Type B pancreatic cell (in vitro differentiated cells): ENCODE results near the gene NECTIN2. TPM values are rescaled to one million over a fixed set of nuclear protein-coding genes. Genes with fewer than 3 reads are reported as not detected.

Experiments
- DNase-seq: peaks from one replicate; pipeline ENCODE4 v3.0.0; 2021; ENCODE audit warnings: mixed read lengths; ENCODE audit not compliant: unreplicated experiment; ENCODE audit errors: extremely low spot score
- H3K27ac Mint-ChIP-seq: 2 replicates; pipeline ENCODE4 v1.8.0; 2021; ENCODE audit warnings: mild to moderate bottlenecking, mixed read lengths
- H3K27me3 Mint-ChIP-seq: 2 replicates; pipeline ENCODE4 v1.8.0; 2021; ENCODE audit warnings: mixed read lengths
- H3K36me3 Mint-ChIP-seq: 2 replicates; pipeline ENCODE4 v1.8.0; 2021; ENCODE audit warnings: mixed read lengths
- H3K4me1 Mint-ChIP-seq: one replicate; pipeline ENCODE4 v1.8.0; 2021; ENCODE audit warnings: mixed read lengths; ENCODE audit not compliant: unreplicated experiment
- H3K4me3 Mint-ChIP-seq: 2 replicates; pipeline ENCODE4 v1.8.0; 2021; ENCODE audit warnings: mild to moderate bottlenecking, mixed read lengths
- H3K9me3 Mint-ChIP-seq: 2 replicates; pipeline ENCODE4 v1.8.0; 2021; ENCODE audit warnings: mixed read lengths
- CTCF ChIP-seq: fragments of 200-600 bp; sonication (generic); conservative IDR thresholded peaks from 2 replicates; pipeline ENCODE4 v1.5.0; 2021; ENCODE audit warnings: antibody characterized with exemption, mild to moderate bottlenecking
- total RNA-seq: library from RNA; stranded (reverse); gene quantifications from 2 replicates; pipeline ENCODE4 v1.2.1, GENCODE V29; 2021; ENCODE audit warnings: low replicate concordance

NECTIN2 gene
- total RNA-seq, 1 donor from 2014 or later = 123 TPM

GRCh38 chr19:44847144-44848035 is 1.3 kb downstream of the NECTIN2 start:
- H3K27me3 Mint-ChIP-seq = no peaks in the 10 kb centered on the region
- H3K4me3 Mint-ChIP-seq = peak overlapping the region; percentile 96
- TF ChIP-seq CTCF = no peak
- H3K36me3 Mint-ChIP-seq = peaks cover 2% of the 10 kb centered on the region
- H3K9me3 Mint-ChIP-seq = no peaks in the 10 kb centered on the region
- H3K4me1 Mint-ChIP-seq = peaks cover 24% of the 10 kb centered on the region
- peak overlapping the region; percentile 97 for H3K27ac Mint-ChIP-seq
- DNase-seq = peak; percentile 79

- no peaks in the 10 kb centered on the region for H3K27me3 Mint-ChIP-seq
- TF ChIP-seq CTCF = no peak
- DNase-seq = no peak
- H3K9me3 Mint-ChIP-seq = no peaks in the 10 kb centered on the region
- H3K4me3 Mint-ChIP-seq = peak overlapping the region; percentile 96
- peak overlapping the region; percentile 97 for H3K27ac Mint-ChIP-seq
- H3K4me1 Mint-ChIP-seq = peaks cover 27% of the 10 kb centered on the region
- peaks cover 5% of the 10 kb centered on the region for H3K36me3 Mint-ChIP-seq
Measured at GRCh38 chr19:44848036-44848811, 2.1 kb downstream of the NECTIN2 start.

- Mint-ChIP-seq H3K27me3 (no peaks in the 10 kb centered on the region), H3K36me3 (peaks cover 9% of the 10 kb centered on the region), H3K27ac (peak overlapping the region; percentile 97), H3K4me3 (peak overlapping the region; percentile 96), H3K4me1 (peaks cover 27% of the 10 kb centered on the region), H3K9me3 (no peaks in the 10 kb centered on the region)
- DNase-seq = no peak
- TF ChIP-seq CTCF = no peak
Measured at GRCh38 chr19:44848812-44849447, 2.8 kb downstream of the NECTIN2 start.

GRCh38 chr19:44850641-44851109 is 4.6 kb downstream of the NECTIN2 start:
- no peaks in the 10 kb centered on the region for H3K27me3 Mint-ChIP-seq
- H3K27ac Mint-ChIP-seq = peak overlapping the region; percentile 97
- TF ChIP-seq CTCF = no peak
- H3K36me3 Mint-ChIP-seq = peaks cover 13% of the 10 kb centered on the region
- no peak for DNase-seq
- H3K9me3 Mint-ChIP-seq = no peaks in the 10 kb centered on the region
- H3K4me3 Mint-ChIP-seq = no peak overlapping the region
- peaks cover 22% of the 10 kb centered on the region for H3K4me1 Mint-ChIP-seq

- Mint-ChIP-seq H3K4me3 (peak overlapping the region; percentile 58), H3K36me3 (peaks cover 18% of the 10 kb centered on the region), H3K27ac (peak overlapping the region; percentile 52)
Measured at GRCh38 chr19:44851427-44851826, 5.3 kb downstream of the NECTIN2 start.

More at GRCh38 chr19:44851427-44851826, 5.3 kb downstream of the NECTIN2 start:
- H3K27me3 Mint-ChIP-seq = no peaks in the 10 kb centered on the region
- no peaks in the 10 kb centered on the region for H3K9me3 Mint-ChIP-seq
- no peak for DNase-seq
- no peak for TF ChIP-seq CTCF
- peaks cover 26% of the 10 kb centered on the region for H3K4me1 Mint-ChIP-seq
